ENCODE results near the gene SHISA5. TPM values are rescaled to one million over a fixed set of nuclear protein-coding genes. Genes with fewer than 3 reads are reported as not detected.

Gene SHISA5
- total RNA-seq, 1 donor from 2014 or later = 333 TPM

- FAIRE-seq (no peak), DNase-seq (ENCODE audit: low read depth) (peak; percentile 75)
- Histone ChIP-seq H3K4me3 (ENCODE audit: insufficient read depth, low read depth, low read length) (peak within 1 kb of the TSS; percentile 68), H3K9me3 (ENCODE audit: insufficient read depth, low read depth, low read length) (no peaks in the 10 kb centered on the region), H4K20me1 (ENCODE audit: insufficient read depth, low read length) (peaks cover 33% of the 10 kb centered on the region), H3K9ac (ENCODE audit: low read length) (peak within 1 kb of the TSS; percentile 84), H3K27me3 (ENCODE audit: insufficient read depth, low read length) (no peaks in the 10 kb centered on the region), H3K27ac (ENCODE audit: low read depth, low read length) (peak within 1 kb of the TSS; percentile 53), H3K4me1 (ENCODE audit: insufficient read depth, low read length) (peaks cover 58% of the 10 kb centered on the region), H3K79me2 (ENCODE audit: insufficient read depth, low read length) (peaks cover 35% of the 10 kb centered on the region), H2AFZ (ENCODE audit: low read depth, low read length) (peak within 1 kb of the TSS; percentile 85), H3K4me2 (ENCODE audit: low read length) (peak within 1 kb of the TSS; percentile 97), H3K36me3 (ENCODE audit: insufficient read depth, low read length) (peaks cover 7% of the 10 kb centered on the region)
- H3K27me3 Mint-ChIP-seq (ENCODE audit: low read depth, unreplicated experiment) = no peaks in the 10 kb centered on the region
- peaks cover 48% of the 10 kb centered on the region for H3K4me1 Mint-ChIP-seq (ENCODE audit: low read depth, unreplicated experiment)
- H3K4me3 Mint-ChIP-seq (ENCODE audit: unreplicated experiment) = peak within 1 kb of the TSS; percentile 85
- no peaks in the 10 kb centered on the region for H3K9me3 Mint-ChIP-seq (ENCODE audit: unreplicated experiment)
- H3K27ac Mint-ChIP-seq (ENCODE audit: unreplicated experiment) = peak within 1 kb of the TSS; percentile 53
- peaks cover 6% of the 10 kb centered on the region for H3K36me3 Mint-ChIP-seq (ENCODE audit: low read depth, unreplicated experiment)
- no peak for TF ChIP-seq EZH2 (IDR thresholded peaks at IDR 0.05; ENCODE audit: insufficient read depth, low read length)
- TF ChIP-seq, protein P1, sequence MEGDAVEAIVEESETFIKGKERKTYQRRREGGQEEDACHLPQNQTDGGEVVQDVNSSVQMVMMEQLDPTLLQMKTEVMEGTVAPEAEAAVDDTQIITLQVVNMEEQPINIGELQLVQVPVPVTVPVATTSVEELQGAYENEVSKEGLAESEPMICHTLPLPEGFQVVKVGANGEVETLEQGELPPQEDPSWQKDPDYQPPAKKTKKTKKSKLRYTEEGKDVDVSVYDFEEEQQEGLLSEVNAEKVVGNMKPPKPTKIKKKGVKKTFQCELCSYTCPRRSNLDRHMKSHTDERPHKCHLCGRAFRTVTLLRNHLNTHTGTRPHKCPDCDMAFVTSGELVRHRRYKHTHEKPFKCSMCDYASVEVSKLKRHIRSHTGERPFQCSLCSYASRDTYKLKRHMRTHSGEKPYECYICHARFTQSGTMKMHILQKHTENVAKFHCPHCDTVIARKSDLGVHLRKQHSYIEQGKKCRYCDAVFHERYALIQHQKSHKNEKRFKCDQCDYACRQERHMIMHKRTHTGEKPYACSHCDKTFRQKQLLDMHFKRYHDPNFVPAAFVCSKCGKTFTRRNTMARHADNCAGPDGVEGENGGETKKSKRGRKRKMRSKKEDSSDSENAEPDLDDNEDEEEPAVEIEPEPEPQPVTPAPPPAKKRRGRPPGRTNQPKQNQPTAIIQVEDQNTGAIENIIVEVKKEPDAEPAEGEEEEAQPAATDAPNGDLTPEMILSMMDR (IDR thresholded peaks at IDR 0.05; ENCODE audit: insufficient read depth, low read depth, low read length) = no peak
Measured at GRCh38 chr3:48429960-48430707, 73.8 kb downstream of the SHISA5 start, which contains the start of gene PLXNB1. TSS of gene PLXNB1 (minus strand) at chr3:48430086. CDS start at chr3:48424611, 5,475 bp downstream.

DNA sequence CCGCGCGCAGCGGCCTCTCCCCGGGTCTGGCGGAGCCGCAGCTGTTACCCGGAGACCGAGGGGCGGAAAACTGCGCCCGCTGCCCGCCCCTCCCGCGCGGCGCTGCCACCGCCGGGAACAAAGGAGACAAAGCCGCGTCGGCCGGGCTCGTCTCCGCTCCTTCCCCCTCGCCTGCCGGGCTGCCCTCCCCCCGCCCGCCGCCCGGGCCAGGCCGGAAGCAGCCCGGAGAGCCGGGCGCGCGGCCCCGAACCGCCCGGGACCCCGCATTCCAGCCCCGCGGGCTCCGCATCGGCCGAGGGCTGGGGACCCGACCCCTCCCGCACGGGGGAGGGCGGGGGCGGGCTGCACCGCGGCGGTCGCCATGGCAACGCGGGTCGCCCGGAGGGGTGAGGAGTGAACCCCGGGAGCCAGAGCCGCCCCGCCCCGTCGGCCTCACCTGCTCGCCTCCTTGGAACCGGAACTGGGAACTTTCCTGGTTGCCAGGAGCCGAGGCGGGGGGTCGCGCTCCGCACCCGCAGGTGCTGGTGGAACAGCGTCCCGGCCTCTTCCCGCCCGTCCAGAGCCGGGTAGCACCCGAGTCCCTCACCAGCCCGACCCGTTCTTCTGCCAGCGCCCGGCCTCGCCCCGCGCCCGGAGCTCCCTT, 74.5 kb downstream of the SHISA5 start:
- H3K27ac Mint-ChIP-seq (ENCODE audit: unreplicated experiment) = no peak overlapping the region
- TF ChIP-seq EZH2 (IDR thresholded peaks at IDR 0.05; ENCODE audit: insufficient read depth, low read length) = no peak
- TF ChIP-seq, protein P1 (IDR thresholded peaks at IDR 0.05; ENCODE audit: insufficient read depth, low read depth, low read length) = no peak
- peak overlapping the region; percentile 68 for H3K4me3 ChIP-seq (ENCODE audit: insufficient read depth, low read depth, low read length)
- peak overlapping the region; percentile 85 for H2AFZ ChIP-seq (ENCODE audit: low read depth, low read length)
- peaks cover 60% of the 10 kb centered on the region for H3K4me1 ChIP-seq (ENCODE audit: insufficient read depth, low read length)
- H3K9me3 Mint-ChIP-seq (ENCODE audit: unreplicated experiment) = no peaks in the 10 kb centered on the region
- DNase-seq (ENCODE audit: low read depth) = no peak
- peaks cover 6% of the 10 kb centered on the region for H3K36me3 Mint-ChIP-seq (ENCODE audit: low read depth, unreplicated experiment)
- H4K20me1 ChIP-seq (ENCODE audit: insufficient read depth, low read length) = peaks cover 40% of the 10 kb centered on the region
- no peaks in the 10 kb centered on the region for H3K9me3 ChIP-seq (ENCODE audit: insufficient read depth, low read depth, low read length)
- no peaks in the 10 kb centered on the region for H3K27me3 Mint-ChIP-seq (ENCODE audit: low read depth, unreplicated experiment)
- peaks cover 55% of the 10 kb centered on the region for H3K4me1 Mint-ChIP-seq (ENCODE audit: low read depth, unreplicated experiment)
- peaks cover 7% of the 10 kb centered on the region for H3K36me3 ChIP-seq (ENCODE audit: insufficient read depth, low read length)
- peak overlapping the region; percentile 82 for H3K4me3 Mint-ChIP-seq (ENCODE audit: unreplicated experiment)
- H3K4me2 ChIP-seq (ENCODE audit: low read length) = peak overlapping the region; percentile 97
- peaks cover 42% of the 10 kb centered on the region for H3K79me2 ChIP-seq (ENCODE audit: insufficient read depth, low read length)
- H3K27me3 ChIP-seq (ENCODE audit: insufficient read depth, low read length) = no peaks in the 10 kb centered on the region
- peak overlapping the region; percentile 53 for H3K27ac ChIP-seq (ENCODE audit: low read depth, low read length)
- H3K9ac ChIP-seq (ENCODE audit: low read length) = peak overlapping the region; percentile 84
- FAIRE-seq = no peak

Data from astrocyte (in vitro differentiated cells and primary cell).